GM12892 (cell line): ENCODE results near the gene RPGR.

Experiments used
- POLR2A ChIP-seq: IDR thresholded peaks from 2 replicates; pipeline ENCODE4 v1.6.1; 2011; ENCODE audit warnings: low read depth, low read length, control low read depth
- POLR2AphosphoS5 ChIP-seq: IDR thresholded peaks from 2 replicates; pipeline ENCODE4 v1.6.1; 2011; ENCODE audit warnings: low read depth, low read length, control low read depth
- TAF1 ChIP-seq: IDR thresholded peaks from 2 replicates; pipeline ENCODE4 v1.6.1; 2011; ENCODE audit warnings: low read depth, mild to moderate bottlenecking, control low read depth, low read length, borderline replicate concordance

GRCh38 chrX:38357747-38358673 lies 30.7 kb upstream of the RPGR start:
- TF ChIP-seq POLR2A: no peak
- TF ChIP-seq POLR2AphosphoS5: no peak
- TF ChIP-seq TAF1: no peak
